ENCODE results near the gene TCF3. TPM values are rescaled to one million over a fixed set of nuclear protein-coding genes. Genes with fewer than 3 reads are reported as not detected.

TCF3 gene
- total and polyA plus RNA-seq, 2 experiments from 2014 or later = 18.3 to 58.9 TPM

DNA sequence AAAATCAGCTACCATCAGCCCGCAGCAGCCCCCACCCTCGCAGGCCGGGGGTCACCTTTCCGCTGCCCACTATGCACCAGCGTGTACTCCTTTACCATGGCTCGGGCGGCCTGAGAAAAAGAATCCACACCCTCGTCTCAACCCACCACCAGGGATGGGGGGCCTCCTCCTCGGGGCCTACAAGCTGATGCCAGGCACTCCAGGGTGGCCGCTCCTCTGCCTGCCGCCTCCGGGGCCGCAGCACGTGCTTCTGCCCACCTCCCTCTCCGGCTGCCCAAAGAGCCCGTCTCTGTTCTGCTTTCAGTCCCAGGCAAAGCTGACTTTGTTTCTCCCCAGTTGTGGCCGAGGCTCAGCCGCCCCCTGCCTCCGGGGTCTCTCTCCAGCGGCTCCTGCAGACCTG lies 73.2 kb downstream of the TCF3 start:
- TF ChIP-seq EZH2phosphoT487 (IDR thresholded peaks at IDR 0.05; ENCODE audit: insufficient read depth, low read depth) (no peak), EZH2 (IDR thresholded peaks at IDR 0.05; ENCODE audit: insufficient read depth, poor library complexity, severe bottlenecking) (no peak)
- no peak overlapping the region for H3K4me3 ChIP-seq
- H3K9me2 ChIP-seq (ENCODE audit: insufficient read depth) = no peaks in the 10 kb centered on the region
- no peak overlapping the region for H3K4me2 ChIP-seq (ENCODE audit: unreplicated experiment)
- H3F3A ChIP-seq (ENCODE audit: insufficient read depth) = no peaks in the 10 kb centered on the region
- H3K27ac ChIP-seq = no peak overlapping the region
- no peaks in the 10 kb centered on the region for H4K20me1 ChIP-seq (ENCODE audit: insufficient read depth)
- no peaks in the 10 kb centered on the region for H3K27me3 ChIP-seq (replicated peaks; ENCODE audit: insufficient read depth)
- no peak for DNase-seq
- H3K4me1 ChIP-seq (ENCODE audit: insufficient read depth) = no peaks in the 10 kb centered on the region
- WGBS, 2 experiments (ENCODE audit: low coverage in 1 of 2, low lambda C conversion rate in 2 of 2, missing lambda C conversion rate in 2 of 2) = 90 to 96% methylated on average over 19 to 20 of the region's 20 CpGs
- in situ Hi-C loops (cut with MboI) = no loop called here
- peaks cover 4% of the 10 kb centered on the region for H3K36me3 ChIP-seq (ENCODE audit: low read depth)
- no peaks in the 10 kb centered on the region for H3K9me3 ChIP-seq (ENCODE audit: low read depth)
- H3K79me2 ChIP-seq (ENCODE audit: insufficient read depth) = peaks cover 16% of the 10 kb centered on the region; the same call in 1 of the 2 replicates
- H3K9ac ChIP-seq = no peak overlapping the region
- H2AFZ ChIP-seq = no peak overlapping the region

DNA sequence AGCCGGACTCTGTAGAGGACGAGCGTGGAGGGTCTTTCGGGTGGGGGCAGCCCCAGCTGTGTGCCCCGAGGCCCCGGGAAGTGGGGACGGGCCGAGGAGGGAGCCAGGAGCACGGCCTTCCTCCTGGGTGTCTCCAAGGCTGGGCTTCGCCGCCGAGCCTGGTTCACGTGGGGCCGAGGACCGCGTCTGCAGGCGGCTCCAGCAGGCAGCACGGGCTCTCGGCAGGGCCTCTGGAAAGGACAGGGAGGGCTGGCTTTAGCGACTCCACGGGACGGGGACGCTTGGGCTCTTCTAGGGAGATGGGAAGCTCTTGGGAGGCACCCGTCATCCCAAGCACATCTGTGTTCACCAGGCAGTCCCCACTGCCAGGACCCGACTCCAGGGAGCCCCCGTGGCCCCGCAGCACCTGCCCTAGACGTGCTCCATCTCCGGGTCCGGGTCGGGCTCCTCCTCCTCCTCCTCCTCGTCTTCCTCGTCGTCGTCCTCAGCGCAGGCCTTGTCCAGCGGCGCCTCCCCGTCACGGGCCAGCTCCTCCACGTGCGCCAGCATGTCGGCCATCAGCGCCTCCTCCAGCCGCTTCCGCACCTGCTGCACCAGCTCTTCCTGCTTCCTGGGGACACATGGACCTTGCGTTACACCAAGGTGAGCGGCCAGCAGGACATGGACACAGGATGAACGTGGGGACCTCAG lies 74.3 kb downstream of the TCF3 start:
- no peaks in the 10 kb centered on the region for H3K9me2 ChIP-seq (ENCODE audit: insufficient read depth)
- 93 to 94% methylated on average over 39 of the region's 49 CpGs for WGBS, 2 experiments (ENCODE audit: low coverage in 1 of 2, low lambda C conversion rate in 2 of 2, missing lambda C conversion rate in 2 of 2)
- no peak overlapping the region for H3K27ac ChIP-seq
- no peak overlapping the region for H2AFZ ChIP-seq
- TF ChIP-seq EZH2 (IDR thresholded peaks at IDR 0.05; ENCODE audit: insufficient read depth, poor library complexity, severe bottlenecking) = no peak
- TF ChIP-seq EZH2phosphoT487 (IDR thresholded peaks at IDR 0.05; ENCODE audit: insufficient read depth, low read depth) = no peak
- no peaks in the 10 kb centered on the region for H3K4me1 ChIP-seq (ENCODE audit: insufficient read depth)
- no peak overlapping the region for H3K4me3 ChIP-seq
- no peaks in the 10 kb centered on the region for H4K20me1 ChIP-seq (ENCODE audit: insufficient read depth)
- no peaks in the 10 kb centered on the region for H3K36me3 ChIP-seq (ENCODE audit: low read depth)
- H3K79me2 ChIP-seq (ENCODE audit: insufficient read depth) = 0 out of 2 replicates have a peak, but pooled peaks cover 6% of the 10 kb centered on the region
- no peaks in the 10 kb centered on the region for H3F3A ChIP-seq (ENCODE audit: insufficient read depth)
- no peak overlapping the region for H3K4me2 ChIP-seq (ENCODE audit: unreplicated experiment)
- H3K9me3 ChIP-seq (ENCODE audit: low read depth) = no peaks in the 10 kb centered on the region
- in situ Hi-C loops (cut with MboI) = no loop called here
- no peak for DNase-seq
- H3K9ac ChIP-seq = no peak overlapping the region
- H3K27me3 ChIP-seq (replicated peaks; ENCODE audit: insufficient read depth) = no peaks in the 10 kb centered on the region

DNA sequence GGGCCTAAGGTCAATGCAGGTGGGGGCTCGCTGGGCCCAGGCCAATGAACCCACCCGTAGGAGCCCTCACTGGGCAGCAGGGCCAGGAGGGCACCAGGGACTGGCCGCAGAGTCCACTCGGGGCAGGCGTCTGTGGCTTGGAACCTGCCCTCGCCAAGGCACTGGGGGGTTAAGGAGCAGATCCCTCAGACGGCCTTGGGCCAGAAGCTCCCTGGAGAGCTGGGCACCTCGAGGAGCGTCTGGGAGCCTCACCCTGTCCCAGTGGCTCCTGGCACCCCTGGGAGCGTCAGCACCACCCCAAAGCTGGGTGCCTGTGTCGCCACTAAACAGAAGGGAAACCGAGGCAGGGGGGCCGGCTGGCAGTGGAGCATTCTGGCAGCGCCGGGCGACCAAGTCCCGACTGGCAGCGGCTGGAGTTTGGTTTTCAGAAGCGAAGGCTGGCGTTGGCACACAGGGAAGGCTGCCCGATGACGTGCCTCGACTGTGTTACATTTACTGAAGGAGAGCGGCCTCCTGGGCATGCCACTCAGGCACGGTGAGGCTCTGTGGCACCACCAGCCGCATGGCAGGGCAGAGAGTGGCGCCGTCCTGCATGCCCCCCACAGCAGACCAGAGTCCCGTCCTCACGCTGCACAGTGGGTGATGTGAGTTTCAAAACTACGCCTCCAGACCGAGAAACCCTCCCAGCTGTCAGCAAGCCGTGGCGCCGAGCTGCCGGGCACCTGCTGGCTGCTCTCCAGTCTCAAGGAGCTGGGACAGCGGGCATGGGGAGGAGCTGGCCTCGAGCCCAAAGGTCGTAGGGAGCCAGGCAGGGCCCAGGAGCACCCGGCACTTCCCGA lies 75.1 kb downstream of the TCF3 start:
- WGBS, 2 experiments (ENCODE audit: low coverage in 1 of 2, low lambda C conversion rate in 2 of 2, missing lambda C conversion rate in 2 of 2) = 83 to 84% methylated on average over 40 of the region's 41 CpGs
- Histone ChIP-seq H3F3A (ENCODE audit: insufficient read depth) (no peaks in the 10 kb centered on the region), H3K36me3 (ENCODE audit: low read depth) (no peaks in the 10 kb centered on the region), H2AFZ (no peak overlapping the region), H3K9me3 (ENCODE audit: low read depth) (no peaks in the 10 kb centered on the region), H3K4me1 (ENCODE audit: insufficient read depth) (no peaks in the 10 kb centered on the region), H3K4me2 (ENCODE audit: unreplicated experiment) (no peak overlapping the region), H3K4me3 (no peak overlapping the region), H3K9ac (no peak overlapping the region), H3K9me2 (ENCODE audit: insufficient read depth) (no peaks in the 10 kb centered on the region), H3K27me3 (replicated peaks; ENCODE audit: insufficient read depth) (no peaks in the 10 kb centered on the region), H3K79me2 (ENCODE audit: insufficient read depth) (no peaks in the 10 kb centered on the region), H3K27ac (no peak overlapping the region), H4K20me1 (ENCODE audit: insufficient read depth) (no peaks in the 10 kb centered on the region)
- TF ChIP-seq EZH2phosphoT487 (IDR thresholded peaks at IDR 0.05; ENCODE audit: insufficient read depth, low read depth) (no peak), EZH2 (IDR thresholded peaks at IDR 0.05; ENCODE audit: insufficient read depth, poor library complexity, severe bottlenecking) (no peak)
- in situ Hi-C loops (cut with MboI) = no loop called here
- no peak for DNase-seq

DNA sequence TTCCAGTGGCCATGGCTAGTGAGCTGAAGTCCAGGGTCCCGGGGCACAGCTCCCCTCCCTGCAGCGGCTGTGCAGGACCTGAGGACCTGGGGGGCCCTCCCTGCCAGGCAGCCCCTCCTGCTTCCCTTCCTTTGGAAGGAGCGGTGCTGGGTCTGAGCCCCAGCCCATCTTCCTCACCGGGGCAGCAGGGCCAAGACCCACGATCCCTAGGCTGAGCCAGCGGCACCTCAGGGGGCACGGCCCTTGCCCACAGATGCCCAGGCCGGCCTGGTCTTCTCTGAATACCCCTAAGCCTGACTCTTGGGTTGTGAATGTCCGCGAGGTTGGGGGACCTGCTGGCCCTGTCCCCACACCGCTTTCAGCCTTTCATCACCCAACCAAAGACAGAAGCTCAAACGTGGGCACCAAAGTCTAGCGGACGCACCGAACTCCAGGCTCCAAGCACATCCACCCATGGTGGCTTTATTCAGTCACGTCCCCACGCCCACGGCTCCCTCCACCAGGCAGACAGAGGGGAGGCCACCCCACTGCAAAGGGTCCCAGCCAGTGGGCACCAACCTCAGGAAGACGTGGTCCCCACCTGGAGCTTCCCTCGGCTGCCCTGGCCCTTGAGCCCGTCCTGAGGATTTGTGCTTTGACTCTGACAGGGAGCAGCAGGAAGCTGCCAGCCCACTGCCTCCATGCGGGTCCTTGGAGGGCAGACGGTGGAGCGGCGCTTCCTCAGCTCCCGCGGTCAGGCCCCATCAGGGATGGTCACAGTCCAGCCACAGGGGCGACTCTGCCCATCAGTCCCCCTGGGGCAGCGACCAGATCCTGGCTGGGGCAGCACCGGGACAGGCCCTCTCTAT lies 75.9 kb downstream of the TCF3 start:
- H3K4me1 ChIP-seq (ENCODE audit: insufficient read depth) = no peaks in the 10 kb centered on the region
- DNase-seq = no peak
- TF ChIP-seq EZH2 (IDR thresholded peaks at IDR 0.05; ENCODE audit: insufficient read depth, poor library complexity, severe bottlenecking) (no peak), EZH2phosphoT487 (IDR thresholded peaks at IDR 0.05; ENCODE audit: insufficient read depth, low read depth) (no peak)
- no peaks in the 10 kb centered on the region for H3K9me3 ChIP-seq (ENCODE audit: low read depth)
- no peak overlapping the region for H3K4me2 ChIP-seq (ENCODE audit: unreplicated experiment)
- no peaks in the 10 kb centered on the region for H3F3A ChIP-seq (ENCODE audit: insufficient read depth)
- H3K27ac ChIP-seq = no peak overlapping the region
- H3K9ac ChIP-seq = no peak overlapping the region
- H3K79me2 ChIP-seq (ENCODE audit: insufficient read depth) = no peaks in the 10 kb centered on the region
- no peaks in the 10 kb centered on the region for H3K36me3 ChIP-seq (ENCODE audit: low read depth)
- in situ Hi-C loops (cut with MboI) = no loop called here
- no peaks in the 10 kb centered on the region for H4K20me1 ChIP-seq (ENCODE audit: insufficient read depth)
- H3K27me3 ChIP-seq (replicated peaks; ENCODE audit: insufficient read depth) = no peaks in the 10 kb centered on the region
- no peak overlapping the region for H3K4me3 ChIP-seq
- no peaks in the 10 kb centered on the region for H3K9me2 ChIP-seq (ENCODE audit: insufficient read depth)
- no peak overlapping the region for H2AFZ ChIP-seq
- WGBS, 2 experiments (ENCODE audit: low coverage in 1 of 2, low lambda C conversion rate in 2 of 2, missing lambda C conversion rate in 2 of 2) = 90 to 93% methylated on average over 27 to 30 of the region's 30 CpGs
